Measurements from ENCODE around the gene ACTR6.
A peak's percentile ranks its signal among the peaks of the same experiment; 100 is the strongest.

Gene ACTR6

DNA sequence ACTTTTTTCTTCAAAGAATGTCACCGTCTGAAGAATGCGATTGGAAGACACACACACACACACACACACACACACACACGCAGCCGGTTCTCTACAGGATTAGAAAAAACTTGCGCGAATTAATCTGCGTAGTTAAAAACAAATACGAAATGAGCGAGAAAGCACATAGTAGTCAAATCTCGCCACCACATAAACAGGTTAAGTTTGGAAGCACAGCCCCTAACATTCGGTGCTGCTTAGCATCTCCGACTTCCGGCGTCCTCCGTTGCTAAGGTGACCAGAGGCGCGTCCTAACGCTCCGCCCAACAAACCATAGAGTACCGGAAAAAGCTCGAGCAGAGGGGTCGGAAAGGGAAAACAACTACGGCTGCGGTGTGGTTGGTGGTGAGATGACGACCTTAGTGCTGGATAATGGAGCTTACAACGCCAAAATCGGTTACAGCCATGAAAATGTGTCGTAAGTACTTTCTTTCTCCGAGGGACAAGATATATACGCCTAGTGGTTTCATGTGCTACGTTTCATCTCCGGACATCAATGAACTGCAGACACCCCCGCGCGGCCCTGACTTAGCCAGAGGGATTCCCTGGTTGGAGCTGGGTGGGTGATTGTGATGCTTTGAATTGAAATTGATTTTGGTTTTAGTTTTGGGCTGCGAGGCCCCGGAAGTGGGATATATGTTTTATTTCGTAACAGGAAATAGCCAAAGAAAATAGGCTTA lies at the start of gene ACTR6:
Gene ACTR6 (plus strand): TSS at position 353 of the 719 bp plus-strand sequence. CDS start 37 bp downstream, at position 390.
- TF ChIP-seq, protein P1, sequence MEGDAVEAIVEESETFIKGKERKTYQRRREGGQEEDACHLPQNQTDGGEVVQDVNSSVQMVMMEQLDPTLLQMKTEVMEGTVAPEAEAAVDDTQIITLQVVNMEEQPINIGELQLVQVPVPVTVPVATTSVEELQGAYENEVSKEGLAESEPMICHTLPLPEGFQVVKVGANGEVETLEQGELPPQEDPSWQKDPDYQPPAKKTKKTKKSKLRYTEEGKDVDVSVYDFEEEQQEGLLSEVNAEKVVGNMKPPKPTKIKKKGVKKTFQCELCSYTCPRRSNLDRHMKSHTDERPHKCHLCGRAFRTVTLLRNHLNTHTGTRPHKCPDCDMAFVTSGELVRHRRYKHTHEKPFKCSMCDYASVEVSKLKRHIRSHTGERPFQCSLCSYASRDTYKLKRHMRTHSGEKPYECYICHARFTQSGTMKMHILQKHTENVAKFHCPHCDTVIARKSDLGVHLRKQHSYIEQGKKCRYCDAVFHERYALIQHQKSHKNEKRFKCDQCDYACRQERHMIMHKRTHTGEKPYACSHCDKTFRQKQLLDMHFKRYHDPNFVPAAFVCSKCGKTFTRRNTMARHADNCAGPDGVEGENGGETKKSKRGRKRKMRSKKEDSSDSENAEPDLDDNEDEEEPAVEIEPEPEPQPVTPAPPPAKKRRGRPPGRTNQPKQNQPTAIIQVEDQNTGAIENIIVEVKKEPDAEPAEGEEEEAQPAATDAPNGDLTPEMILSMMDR (IDR thresholded peaks at IDR 0.05), result no peak

DNA sequence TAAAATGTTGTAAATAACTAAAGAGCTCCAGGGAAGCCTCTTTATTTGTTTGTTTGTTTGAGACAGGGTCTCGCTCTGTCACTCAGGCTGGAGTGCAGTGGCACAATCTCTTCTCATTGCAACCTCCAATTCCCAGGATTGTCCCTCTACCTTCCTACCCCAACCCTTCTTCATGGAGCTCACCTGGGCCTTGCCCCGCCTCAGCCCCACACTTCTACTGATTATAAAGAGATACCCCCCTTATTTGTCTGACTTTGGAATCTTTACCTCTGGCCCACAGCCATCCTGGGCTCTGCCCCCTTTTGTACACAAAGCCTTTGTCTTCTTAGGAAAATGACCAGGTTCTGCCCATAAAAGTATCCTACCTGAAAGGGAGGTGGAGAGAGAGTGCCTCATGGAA lies 48.8 kb upstream of the ACTR6 start:
- TF ChIP-seq, protein P1 (IDR thresholded peaks at IDR 0.05), result no peak

DNA sequence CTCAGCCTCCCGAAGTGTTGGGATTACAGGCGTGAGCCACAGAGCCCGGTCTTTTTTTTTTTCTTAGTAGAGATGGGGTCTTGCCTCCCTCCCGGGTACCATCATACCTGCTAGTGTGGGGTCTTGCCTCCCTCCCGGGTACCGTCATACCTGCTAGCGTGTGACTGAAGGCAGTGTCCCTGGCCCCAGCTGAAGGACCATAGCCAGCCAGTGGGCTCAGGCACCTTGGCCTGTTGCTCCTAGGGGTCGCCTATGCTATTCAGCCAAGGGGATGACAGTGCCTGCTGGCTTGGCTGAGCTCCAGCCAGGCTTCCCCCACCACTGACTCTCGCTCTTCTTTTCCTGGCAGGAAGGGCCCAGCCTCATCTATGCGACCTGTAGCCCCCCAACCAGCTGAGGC lies 47.5 kb upstream of the ACTR6 start:
- TF ChIP-seq, protein P1 (IDR thresholded peaks at IDR 0.05), result no peak

DNA sequence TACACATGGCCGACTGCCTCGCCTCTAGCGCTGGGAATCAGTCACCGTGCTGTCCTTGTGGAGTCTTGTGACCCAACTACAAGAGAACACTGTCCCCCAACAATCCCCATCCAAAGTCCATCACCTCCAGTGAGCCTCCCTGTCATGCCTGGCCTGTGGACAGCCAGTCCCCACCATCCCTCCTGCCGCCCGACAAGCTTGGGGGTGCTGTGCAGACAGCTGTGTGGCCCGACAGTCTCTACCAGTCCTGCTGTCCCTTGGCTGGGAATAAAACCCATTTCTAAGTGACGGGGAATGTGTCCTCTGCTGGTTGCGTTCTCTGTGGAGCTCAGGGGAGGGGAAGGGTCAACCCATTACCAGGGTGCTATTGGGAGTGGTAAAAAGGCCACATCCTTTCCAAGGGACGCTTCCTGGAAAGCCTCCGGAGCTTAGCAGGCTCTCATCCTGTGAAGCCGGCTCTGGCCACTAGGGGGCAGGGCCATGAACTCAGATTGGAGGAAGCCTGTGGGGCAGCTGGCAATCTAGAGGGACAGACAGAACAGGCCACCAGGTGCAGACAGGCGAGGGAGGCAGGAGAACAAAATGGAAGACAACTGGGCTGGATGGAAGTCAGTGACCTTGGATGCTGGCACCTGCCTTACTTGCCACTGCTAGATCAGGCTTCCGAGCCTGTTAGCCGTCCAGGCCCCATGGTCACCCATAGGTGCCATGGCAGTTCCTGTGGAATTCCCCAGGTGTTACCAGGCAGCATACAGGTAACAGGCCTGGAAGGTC lies 46.0 kb upstream of the ACTR6 start:
- TF ChIP-seq, protein P1 (IDR thresholded peaks at IDR 0.05), result peak; percentile 93

DNA sequence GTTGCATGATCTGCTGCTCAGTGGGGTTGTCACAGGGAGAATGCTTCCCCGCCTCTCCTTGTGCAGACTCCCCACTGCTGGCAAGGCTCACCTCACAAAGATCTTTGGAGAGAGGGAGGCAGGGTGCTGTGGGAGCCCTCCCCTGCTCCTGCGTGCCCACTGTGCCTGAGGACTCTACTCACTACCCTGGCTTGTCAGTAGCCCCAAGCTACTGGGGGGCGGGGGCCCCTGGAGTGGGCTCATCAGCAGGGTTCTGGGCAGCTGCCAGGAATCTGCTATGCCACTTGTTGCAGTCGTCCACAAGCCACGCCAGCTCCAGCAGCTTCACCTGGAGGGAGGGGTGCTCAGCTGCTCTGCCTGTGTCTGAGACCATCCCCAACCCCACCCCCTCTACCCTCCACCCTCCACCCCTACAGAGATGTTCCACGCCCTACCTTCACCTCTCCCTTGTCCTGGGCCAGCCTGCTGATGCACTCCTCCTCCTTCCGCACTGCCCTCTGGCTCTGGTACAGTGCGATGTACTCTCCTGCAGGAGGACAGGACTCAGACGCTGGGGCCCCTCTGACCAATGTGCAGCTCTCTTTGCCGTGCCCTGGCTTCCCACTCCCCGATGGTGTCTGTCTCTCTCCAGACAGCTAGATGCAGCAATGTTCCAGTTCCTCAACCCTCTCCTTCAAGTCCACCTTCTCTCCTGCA lies 43.7 kb upstream of the ACTR6 start:
- TF ChIP-seq, protein P1 (IDR thresholded peaks at IDR 0.05), result no peak

DNA sequence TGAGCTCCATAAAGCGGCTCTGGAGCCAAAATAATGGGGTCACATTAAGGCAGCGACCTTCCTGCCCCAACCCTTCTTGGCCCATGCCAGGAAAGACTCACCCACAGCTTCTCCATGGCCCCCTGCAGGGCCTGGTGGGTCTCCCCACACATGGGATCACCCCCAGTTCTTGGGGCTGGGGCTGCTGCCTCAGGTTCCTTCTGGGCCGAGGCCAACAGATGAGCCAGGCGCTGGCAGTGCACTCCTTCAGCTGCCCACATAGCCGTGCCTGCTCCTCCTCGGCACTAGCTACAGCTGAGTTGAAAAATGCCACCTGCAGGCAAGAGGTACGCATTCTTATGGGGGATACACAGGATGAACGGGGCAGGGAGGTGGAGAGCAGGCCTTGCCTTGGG lies 43.2 kb upstream of the ACTR6 start:
- TF ChIP-seq, protein P1 (IDR thresholded peaks at IDR 0.05), result no peak

DNA sequence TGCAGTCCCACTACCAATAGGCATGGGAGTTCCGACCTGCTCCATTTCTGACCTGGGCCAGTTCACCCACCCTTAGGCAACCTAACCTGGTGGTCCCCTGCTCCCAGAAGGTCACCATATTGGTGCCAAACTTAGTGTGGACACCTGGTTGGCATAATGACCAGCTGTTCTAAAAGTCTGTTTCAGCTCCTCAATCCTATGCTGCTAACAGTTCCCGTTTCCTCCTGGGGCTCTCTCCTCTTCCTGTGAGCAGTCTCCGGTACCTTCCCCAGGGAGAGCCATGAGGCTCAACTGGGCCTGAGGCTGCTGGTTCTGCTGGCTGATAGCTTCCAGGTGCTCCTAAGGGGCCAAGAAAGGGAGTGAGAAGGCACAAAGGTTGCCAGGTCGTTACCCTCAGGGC lies 42.1 kb upstream of the ACTR6 start:
- TF ChIP-seq, protein P1 (IDR thresholded peaks at IDR 0.05), result no peak
